NCI-H526 treated with DMSO at 0.1 percent for 48 hours (cell line): Measurements from ENCODE around the gene FBXL7.

ENCODE experiments used
- DNase-seq: peaks from one replicate; lab custom pipeline; 2025; lab: John Stamatoyannopoulos, UW

Gene FBXL7

GRCh38 chr5:15499528-15500324 lies at the start of gene FBXL7:
Gene FBXL7, plus strand, starts transcription at chr5:15500180.
- DNase-seq = no peak

GRCh38 chr5:15450473-15450872 lies 49.5 kb upstream of the FBXL7 start:
- no peak for DNase-seq

DNA sequence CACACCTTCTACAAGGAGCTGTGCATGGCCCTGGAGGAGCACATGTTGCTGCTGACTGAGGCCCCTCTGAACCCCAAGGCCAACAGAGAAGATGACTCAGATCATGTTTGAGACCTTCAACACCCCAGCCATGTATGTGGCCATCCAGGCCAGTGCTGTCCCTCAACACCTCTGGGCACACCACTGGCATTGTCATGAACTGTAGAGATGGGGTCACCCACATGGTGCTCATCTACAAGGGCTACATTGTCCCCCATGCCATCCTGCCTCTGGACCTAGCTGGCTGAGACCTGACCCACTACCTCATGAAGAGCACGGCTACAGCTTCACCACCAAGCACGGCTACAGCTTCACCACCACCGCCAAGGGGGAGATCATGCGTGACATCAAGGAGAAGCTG lies 49.0 kb upstream of the FBXL7 start:
- DNase-seq = no peak

- no peak for DNase-seq
Observed at GRCh38 chr5:15452030-15452429, 48.0 kb upstream of the FBXL7 start.

DNA sequence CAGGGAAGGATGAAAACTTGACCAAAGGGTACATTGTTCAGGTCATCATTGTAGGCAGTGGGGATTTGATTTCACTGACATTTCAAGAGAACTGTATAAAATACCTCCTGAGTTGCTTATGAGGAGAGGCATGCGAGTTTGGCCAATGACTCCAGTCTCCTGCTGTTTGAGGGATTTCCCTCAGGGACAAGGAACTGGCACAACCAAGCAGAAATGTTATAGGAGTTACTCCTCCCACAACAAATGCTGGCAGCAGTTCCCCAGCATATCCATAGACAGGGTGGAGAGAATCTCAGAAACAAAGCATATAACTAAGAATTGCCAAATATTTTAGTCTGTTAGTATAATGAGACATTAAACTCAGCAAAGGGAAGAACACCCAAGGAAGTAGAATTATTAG lies 47.2 kb upstream of the FBXL7 start:
- DNase-seq = no peak

DNA sequence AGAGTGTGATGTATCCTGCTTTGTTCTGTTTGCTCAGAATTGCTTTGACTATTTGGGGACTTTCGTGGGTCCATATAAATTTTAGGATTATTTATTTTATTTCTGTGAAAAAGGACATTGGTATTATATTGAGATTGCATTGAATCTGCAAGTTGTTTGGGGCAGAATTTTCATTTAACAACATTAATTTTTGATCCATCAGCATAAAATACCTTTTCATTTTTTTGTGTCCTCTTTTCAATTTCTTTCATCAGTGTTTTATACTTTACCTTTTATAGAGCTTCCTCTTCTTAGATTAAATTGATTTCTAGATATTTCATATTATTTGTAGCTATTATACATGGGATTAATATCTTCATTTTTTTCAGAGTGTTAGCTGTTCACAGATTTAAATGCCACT lies 40.8 kb upstream of the FBXL7 start:
- DNase-seq = no peak

- no peak for DNase-seq
Observed at GRCh38 chr5:15463231-15463980, 36.6 kb upstream of the FBXL7 start.

GRCh38 chr5:15472116-15472515 lies 27.9 kb upstream of the FBXL7 start:
- no peak for DNase-seq

GRCh38 chr5:15474143-15474719 lies 25.7 kb upstream of the FBXL7 start:
- DNase-seq = no peak

DNA sequence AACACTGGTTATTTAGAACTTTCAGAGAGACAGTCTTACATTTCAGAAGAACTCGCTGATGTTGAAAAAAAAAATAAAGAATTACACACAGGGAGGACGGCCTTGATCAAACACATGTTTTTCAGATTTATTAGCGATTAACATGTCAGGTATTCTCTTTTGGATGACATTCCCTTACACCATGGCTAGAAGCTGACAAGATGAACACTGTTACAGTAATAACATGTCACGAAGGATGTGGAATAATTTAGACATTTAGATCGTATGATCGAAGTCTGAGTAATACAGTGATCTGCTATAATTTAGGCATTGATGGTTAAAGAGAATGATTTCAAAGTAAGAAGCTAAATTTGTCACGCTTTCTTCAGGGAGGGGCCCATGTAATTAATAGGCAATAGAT lies 24.6 kb upstream of the FBXL7 start:
- DNase-seq = no peak

DNA sequence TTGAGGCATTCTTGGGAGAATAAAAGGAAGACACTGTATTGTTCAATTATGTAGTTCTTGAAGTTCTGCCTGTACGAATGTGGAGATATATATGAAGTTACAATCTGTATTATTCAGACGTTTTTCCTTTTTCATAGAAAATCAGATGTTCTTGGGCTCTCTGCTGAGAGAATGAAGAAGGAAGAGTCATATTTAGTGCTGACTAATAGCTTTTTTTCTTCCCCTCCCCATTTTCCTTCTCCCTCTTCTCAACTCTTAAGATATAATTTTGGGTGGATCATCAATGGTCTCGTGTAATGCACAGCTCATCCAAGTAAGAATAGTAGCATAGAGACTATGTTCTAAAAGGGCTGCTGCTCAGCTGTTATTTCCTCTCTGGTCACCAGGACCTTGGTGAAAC lies 23.0 kb upstream of the FBXL7 start:
- DNase-seq = no peak

- DNase-seq = no peak
Observed at GRCh38 chr5:15480436-15480835, 19.5 kb upstream of the FBXL7 start.

DNA sequence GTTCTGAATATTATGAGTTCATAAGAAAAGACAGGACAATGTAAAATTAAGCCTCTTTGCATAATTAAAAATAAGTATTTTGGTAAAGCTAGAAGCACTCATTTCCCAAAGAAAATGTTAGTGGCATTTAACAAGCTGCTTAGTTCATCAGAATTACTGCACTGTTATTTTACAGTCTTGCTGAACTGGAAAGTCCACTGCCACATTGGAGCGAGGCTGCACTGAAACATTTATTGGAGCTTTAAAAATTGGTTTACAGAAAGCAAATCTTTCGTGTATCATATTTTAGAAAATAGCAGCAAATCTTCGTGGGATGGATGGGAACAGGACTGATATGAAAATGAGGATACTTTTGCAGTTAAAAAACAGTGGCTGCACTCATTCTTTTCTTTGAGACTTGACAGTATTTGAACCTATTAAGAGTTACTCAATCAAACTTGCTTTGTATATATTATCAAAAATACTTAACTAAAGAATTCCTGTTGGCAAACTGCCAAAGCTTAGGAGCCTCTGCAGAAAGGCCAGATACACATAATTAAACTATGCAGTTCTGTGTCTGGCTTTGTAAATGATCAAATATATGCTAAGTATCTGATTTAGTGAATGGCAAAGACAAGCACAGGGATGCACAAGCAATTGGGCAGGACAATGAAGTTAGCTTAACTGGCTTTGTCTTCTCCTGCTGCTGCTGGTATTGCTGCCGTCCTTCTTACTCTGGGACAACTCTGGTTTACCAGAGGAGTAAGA lies 16.5 kb upstream of the FBXL7 start:
- DNase-seq = no peak

DNA sequence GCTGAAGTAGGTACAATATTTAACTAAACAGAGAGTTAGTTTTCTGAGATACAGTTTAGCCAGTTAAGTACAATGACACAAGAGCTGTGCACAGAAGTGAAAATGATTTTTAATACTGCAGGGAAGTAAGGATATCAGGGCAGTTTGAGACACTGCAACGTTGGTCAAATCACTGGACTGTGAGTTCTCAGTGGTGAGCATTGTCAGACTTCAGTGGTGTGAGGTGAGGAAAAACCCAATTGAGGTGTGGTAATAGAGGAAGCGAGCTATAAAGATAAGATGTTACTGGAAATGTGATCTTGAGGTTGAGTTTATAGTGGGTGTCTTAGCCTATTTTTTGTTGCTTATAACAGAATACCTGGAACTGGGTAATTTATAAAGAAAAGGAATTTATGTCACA lies 12.8 kb upstream of the FBXL7 start:
- no peak for DNase-seq

DNA sequence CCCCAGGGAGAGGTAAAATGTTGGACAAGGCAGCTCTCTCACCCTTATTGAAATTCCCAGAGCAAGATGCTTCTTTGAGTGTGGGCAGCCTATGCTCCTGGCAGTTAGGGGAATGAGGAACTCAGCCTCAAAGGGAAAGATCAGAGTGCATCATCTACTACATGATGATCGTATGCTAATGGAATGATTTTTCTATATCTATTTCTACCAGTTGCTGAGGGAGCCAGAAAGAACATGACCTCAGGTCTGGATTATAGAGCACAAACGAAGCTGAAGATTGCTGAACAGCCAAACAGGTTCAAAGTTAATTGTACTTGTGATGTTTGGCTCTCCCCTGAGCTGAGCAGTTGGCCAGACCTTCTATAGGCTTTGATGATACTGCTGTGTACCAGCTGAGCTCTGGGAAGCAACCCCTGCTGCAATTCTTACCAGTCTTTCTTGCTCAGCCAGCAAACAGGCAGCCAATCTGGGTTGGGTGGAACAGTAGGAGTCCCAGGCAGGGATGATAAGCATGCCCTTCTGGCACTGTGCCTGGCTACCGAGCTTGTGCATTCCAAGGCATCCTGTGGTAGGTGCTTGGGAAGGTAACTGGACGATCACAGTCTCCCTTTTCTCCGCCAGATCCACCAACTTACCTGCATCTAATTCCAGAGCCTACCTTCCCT lies 10.3 kb upstream of the FBXL7 start:
- no peak for DNase-seq

- no peak for DNase-seq
Observed at GRCh38 chr5:15492545-15492944, 7.4 kb upstream of the FBXL7 start.

GRCh38 chr5:15493501-15493900 lies 6.5 kb upstream of the FBXL7 start:
- no peak for DNase-seq

GRCh38 chr5:15495026-15495425 lies 5.0 kb upstream of the FBXL7 start:
- no peak for DNase-seq

- DNase-seq = no peak
Observed at GRCh38 chr5:15496886-15497285, 3.1 kb upstream of the FBXL7 start.

- no peak for DNase-seq
Observed at GRCh38 chr5:15500325-15501001, 483 bp downstream of the FBXL7 start.

DNA sequence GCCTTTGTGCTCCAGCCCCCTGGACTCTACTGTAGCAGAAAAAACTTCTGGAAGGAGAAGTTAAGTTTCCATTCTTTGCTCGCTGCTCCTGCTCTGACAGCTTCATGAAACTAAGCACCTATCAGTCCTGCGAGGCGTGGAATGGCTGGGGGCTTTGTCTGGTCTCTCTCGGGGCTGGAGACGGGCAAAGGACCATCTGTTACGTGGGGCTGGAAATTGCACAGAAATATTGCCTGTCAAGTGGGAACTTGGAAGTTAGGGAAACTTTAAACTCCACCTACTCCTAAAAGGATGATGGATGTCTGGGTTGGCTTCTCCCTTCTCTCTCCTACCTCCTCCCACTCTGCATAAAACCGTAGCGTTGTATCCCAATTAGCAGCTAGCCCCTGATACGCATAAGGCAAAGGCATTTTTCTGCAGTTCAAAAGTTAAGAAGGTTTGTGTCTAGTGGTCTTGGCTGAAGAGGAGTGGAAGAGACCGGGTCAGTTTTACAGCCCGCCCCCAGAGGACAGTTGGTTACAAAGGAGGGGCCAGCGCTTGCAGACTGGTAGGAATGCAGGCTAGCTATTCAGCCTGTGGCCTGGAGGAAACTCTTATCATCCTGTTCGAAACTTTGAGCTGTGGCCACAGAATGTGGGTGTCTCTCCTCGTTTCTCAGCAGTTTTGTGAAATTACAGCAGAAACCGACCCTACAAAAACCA lies 1.3 kb downstream of the FBXL7 start:
- DNase-seq = no peak
